GM18505 (cell line): ENCODE measurements around the gene IL23R.

Experiments used
- ATAC-seq: cut with Tn5 transposase; IDR thresholded peaks from one replicate; pipeline ENCODE4 v1.9.1; 2021; ENCODE audit not compliant: unreplicated experiment
- POLR2A ChIP-seq: IDR thresholded peaks from 4 replicates; pipeline ENCODE4 v1.6.1; 2011; ENCODE audit warnings: borderline replicate concordance; ENCODE audit not compliant: insufficient read depth, insufficient read length; ENCODE audit errors: extremely low read depth

IL23R gene

GRCh38 chr1:67166196-67166595 is at the start of gene IL23R:
Gene IL23R (plus strand): TSS chr1:67166454. CDS start chr1:67168121, 1,667 bp downstream.
- TF ChIP-seq POLR2A, result no peak
- peak; percentile 81 for ATAC-seq

- no peak for TF ChIP-seq POLR2A
- ATAC-seq, result no peak
Measured at GRCh38 chr1:67118191-67118590, 48.1 kb upstream of the IL23R start.

GRCh38 chr1:67118646-67119045 is 47.6 kb upstream of the IL23R start:
- no peak for TF ChIP-seq POLR2A
- no peak for ATAC-seq

- TF ChIP-seq POLR2A, result no peak
Measured at GRCh38 chr1:67120855-67121619, 45.2 kb upstream of the IL23R start.

GRCh38 chr1:67124455-67124854 is 41.8 kb upstream of the IL23R start:
- TF ChIP-seq POLR2A, result no peak
- ATAC-seq, result no peak

More at GRCh38 chr1:67120855-67121619, 45.2 kb upstream of the IL23R start:
- no peak for ATAC-seq

GRCh38 chr1:67126111-67126746 is 40.0 kb upstream of the IL23R start:
- TF ChIP-seq POLR2A, result no peak
- ATAC-seq, result no peak

- TF ChIP-seq POLR2A, result no peak
- ATAC-seq, result no peak
Measured at GRCh38 chr1:67126974-67127373, 39.3 kb upstream of the IL23R start.

GRCh38 chr1:67130673-67131072 is 35.6 kb upstream of the IL23R start:
- TF ChIP-seq POLR2A, result no peak
- ATAC-seq, result no peak

GRCh38 chr1:67133177-67133576 is 33.1 kb upstream of the IL23R start:
- no peak for ATAC-seq
- TF ChIP-seq POLR2A, result no peak

GRCh38 chr1:67134695-67135094 is 31.6 kb upstream of the IL23R start, which contains the start of gene C1orf141:
Gene C1orf141 (minus strand): TSS chr1:67134970. CDS start chr1:67127240, 7,730 bp downstream.
- TF ChIP-seq POLR2A, result no peak
- ATAC-seq, result no peak

GRCh38 chr1:67135354-67135753 is 30.9 kb upstream of the IL23R start:
- ATAC-seq, result no peak
- TF ChIP-seq POLR2A, result no peak

GRCh38 chr1:67137307-67137753 is 28.9 kb upstream of the IL23R start:
- ATAC-seq, result no peak
- no peak for TF ChIP-seq POLR2A

GRCh38 chr1:67138813-67139499 is 27.3 kb upstream of the IL23R start:
- no peak for ATAC-seq

More at GRCh38 chr1:67138813-67139499, 27.3 kb upstream of the IL23R start:
- TF ChIP-seq POLR2A, result no peak
